GM19240 (cell line): ENCODE measurements around the gene DGKB.

ENCODE experiments used
- DNase-seq: peaks from one replicate; pipeline ENCODE4 v3.0.0; 2011; ENCODE audit warnings: low spot score; ENCODE audit not compliant: insufficient read length

The DGKB gene

GRCh38 chr7:14394786-14395185, 507.8 kb downstream of the DGKB start:
- no peak for DNase-seq

GRCh38 chr7:14389595-14389994, 513.0 kb downstream of the DGKB start:
- DNase-seq: no peak

GRCh38 chr7:14389181-14389591, 513.4 kb downstream of the DGKB start:
- DNase-seq: no peak

GRCh38 chr7:14385074-14385473, 517.5 kb downstream of the DGKB start:
- no peak for DNase-seq

- no peak for DNase-seq
Observed at GRCh38 chr7:14381936-14382335, 520.6 kb downstream of the DGKB start.

- no peak for DNase-seq
Observed at GRCh38 chr7:14381306-14381705, 521.2 kb downstream of the DGKB start.

GRCh38 chr7:14380881-14381280, 521.7 kb downstream of the DGKB start:
- no peak for DNase-seq

GRCh38 chr7:14377646-14378266, 524.8 kb downstream of the DGKB start:
- no peak for DNase-seq

GRCh38 chr7:14376711-14377110, 525.8 kb downstream of the DGKB start:
- DNase-seq: no peak

- no peak for DNase-seq
Observed at GRCh38 chr7:14375998-14376397, 526.6 kb downstream of the DGKB start.

- DNase-seq: no peak
Observed at GRCh38 chr7:14374336-14374735, 528.2 kb downstream of the DGKB start.

GRCh38 chr7:14368285-14368684, 534.3 kb downstream of the DGKB start:
- DNase-seq: no peak

- no peak for DNase-seq
Observed at GRCh38 chr7:14351167-14351566, 551.4 kb downstream of the DGKB start.

GRCh38 chr7:14341200-14341775, 561.3 kb downstream of the DGKB start:
- DNase-seq: no peak

- DNase-seq: no peak
Observed at GRCh38 chr7:14340393-14341074, 562.0 kb downstream of the DGKB start.

- DNase-seq: no peak
Observed at GRCh38 chr7:14339861-14340260, 562.7 kb downstream of the DGKB start.

GRCh38 chr7:14336256-14336655, 566.3 kb downstream of the DGKB start:
- no peak for DNase-seq

- DNase-seq: no peak
Observed at GRCh38 chr7:14332155-14332554, 570.4 kb downstream of the DGKB start.

GRCh38 chr7:14324767-14325166, 577.8 kb downstream of the DGKB start:
- DNase-seq: no peak

- DNase-seq: no peak
Observed at GRCh38 chr7:14322724-14323123, 579.8 kb downstream of the DGKB start.

- no peak for DNase-seq
Observed at GRCh38 chr7:14321947-14322346, 580.6 kb downstream of the DGKB start.

GRCh38 chr7:14309432-14309831, 593.1 kb downstream of the DGKB start:
- no peak for DNase-seq
